ENCODE data around the gene MTMR4.

DNA sequence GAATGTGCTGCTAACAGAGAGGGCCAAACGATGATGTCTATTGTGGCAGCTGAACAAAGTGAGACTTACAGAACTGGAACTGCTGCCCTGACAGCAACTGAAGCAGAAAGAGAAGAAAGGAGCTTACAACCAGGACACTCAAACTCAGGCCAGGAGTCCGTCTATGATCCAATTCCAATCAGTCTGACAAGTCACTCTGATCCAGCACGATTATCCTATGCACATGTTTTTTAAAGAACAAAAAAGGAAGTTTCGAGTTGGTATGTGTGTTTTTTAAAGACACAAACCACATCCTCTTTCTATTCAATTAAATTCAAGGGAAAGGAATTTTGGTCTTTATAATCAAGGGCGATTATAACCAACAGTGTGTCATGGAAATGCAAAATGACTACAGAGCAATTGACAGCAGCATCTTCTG lies 42.4 kb upstream of the MTMR4 start:
- no peak for TF ChIP-seq SUZ12 (IDR thresholded peaks at IDR 0.05; ENCODE audit: extremely low read depth, insufficient read depth, insufficient read length)
- TF ChIP-seq ZNF274 (IDR thresholded peaks at IDR 0.05; ENCODE audit: low read depth, low read length) = no peak

All from NT2/D1 (cell line).